HG02571 (cell line): ENCODE measurements around the gene FRMD4A.
"Not testable (repeated sequence)": the region's sequence is repeated elsewhere in the genome, so short reads cannot be mapped to it uniquely, and the experiment has no call there.

ENCODE experiments used
- ATAC-seq: cut with Tn5 transposase; IDR thresholded peaks from one replicate; pipeline ENCODE4 v1.9.1; 2021; ENCODE audit warnings: mild to moderate bottlenecking, moderate library complexity; ENCODE audit not compliant: unreplicated experiment

Gene FRMD4A

GRCh38 chr10:13736506-13736905 lies 594.2 kb downstream of the FRMD4A start:
- ATAC-seq = no peak

GRCh38 chr10:13734151-13734550 lies 596.6 kb downstream of the FRMD4A start:
- no peak for ATAC-seq

DNA sequence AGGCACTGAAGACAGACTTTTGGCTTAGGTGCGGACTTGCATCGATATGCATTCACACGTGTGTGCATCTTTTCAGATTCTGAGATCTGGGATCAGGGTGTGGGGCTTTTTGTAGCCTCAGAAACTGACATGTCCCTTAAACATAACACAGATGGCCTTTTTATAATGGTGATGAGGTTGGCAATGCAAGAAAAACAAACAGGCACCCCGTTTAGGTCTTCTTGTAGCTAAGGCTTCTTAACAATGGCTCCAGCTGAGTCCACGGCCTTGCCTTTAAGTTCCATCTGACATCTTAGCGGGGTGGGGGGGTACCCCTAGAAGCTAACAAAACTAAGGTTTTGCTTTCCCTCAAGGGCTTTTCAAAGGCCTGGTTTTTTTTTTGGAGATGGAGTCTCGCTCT lies 597.7 kb downstream of the FRMD4A start:
- ATAC-seq = no peak

GRCh38 chr10:13732465-13732881 lies 598.3 kb downstream of the FRMD4A start:
- ATAC-seq = no peak

DNA sequence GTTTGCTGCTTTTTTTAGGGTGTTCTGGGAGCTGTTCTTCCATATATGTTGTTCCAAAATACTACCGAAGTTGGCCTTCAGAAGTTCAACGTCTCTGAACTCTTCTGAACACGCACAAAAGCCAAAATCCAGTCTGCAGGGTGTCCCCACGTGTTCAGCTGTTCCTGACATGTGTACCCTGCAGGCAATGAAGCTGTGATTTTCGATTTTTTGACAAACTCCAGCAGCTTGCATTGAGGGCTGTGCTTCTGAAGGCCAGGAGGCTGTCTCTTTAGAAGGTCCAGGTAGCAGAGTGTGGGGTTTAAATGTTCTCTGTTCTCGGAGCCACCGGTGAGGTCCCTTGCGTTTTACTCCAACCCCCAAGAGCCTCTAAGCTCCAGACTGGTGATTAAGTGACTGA lies 598.9 kb downstream of the FRMD4A start:
- no peak for ATAC-seq

DNA sequence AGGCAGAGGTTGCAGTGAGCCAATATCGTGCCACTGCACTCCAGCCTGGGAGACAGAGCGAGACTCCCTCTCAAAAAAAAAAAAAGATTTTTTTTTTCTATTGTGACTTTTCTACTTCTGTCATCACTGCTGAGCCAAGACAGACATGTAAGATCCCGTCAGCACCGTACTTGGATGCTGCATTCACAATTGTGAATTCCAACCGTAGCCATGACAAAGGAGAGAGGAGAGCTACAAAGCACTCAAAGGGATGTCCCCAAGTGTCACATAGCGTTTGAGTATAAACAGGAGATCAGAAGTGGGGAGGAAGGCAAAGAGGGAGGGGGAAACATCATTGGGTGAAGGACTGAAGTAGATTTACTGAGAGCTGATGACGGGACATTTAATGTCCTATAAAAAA lies 599.8 kb downstream of the FRMD4A start:
- no peak for ATAC-seq

DNA sequence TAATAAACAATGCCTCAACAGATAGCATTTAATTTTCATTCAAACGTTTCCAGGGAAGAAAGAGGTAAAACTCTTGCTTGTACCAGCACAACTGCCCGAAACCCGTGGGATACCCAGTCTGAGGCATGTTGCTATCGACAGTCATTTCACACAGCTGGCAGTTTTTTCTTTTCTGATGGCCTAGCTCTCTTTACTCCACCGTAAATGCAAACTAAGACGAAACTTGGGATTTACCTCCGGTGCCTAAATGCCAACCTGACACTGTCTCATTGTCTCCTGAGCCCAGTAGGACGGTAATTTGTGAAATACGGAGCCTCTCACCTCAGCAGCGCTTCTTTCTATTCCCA lies 600.4 kb downstream of the FRMD4A start:
- ATAC-seq = no peak

DNA sequence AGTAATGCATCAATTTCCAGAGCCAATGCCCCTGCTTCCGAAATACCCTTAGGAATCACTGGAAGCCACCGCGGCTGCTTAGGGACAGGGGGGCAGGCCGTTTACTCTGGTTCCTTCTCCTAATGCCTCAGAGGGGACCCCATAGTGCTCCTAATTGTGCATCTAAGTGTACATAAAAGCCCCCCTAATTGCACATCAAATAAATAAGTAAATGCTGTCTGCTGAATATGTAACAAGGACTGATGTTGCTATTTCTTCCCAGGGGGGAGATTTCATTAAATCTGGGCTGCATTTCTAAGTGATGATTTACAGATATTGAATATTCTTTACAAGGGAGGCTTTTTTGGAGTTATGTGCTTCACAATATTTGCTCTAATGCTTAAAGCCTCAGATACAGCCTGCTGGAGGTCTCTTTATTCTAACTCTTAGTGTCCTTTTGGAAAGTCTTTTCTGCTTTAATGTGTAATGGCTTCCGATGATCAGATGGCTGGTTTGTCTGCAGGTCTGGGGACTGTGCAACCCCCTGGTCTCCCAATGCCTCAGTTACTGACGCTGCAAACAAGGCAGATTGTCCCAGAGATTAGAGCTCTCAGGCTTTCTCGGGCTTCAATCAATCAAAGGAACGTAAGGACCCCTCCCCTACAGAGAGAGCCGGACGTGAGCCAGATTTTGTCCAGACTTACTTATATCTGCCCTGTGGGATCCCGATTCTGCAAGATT lies 601.0 kb downstream of the FRMD4A start:
- no peak for ATAC-seq

DNA sequence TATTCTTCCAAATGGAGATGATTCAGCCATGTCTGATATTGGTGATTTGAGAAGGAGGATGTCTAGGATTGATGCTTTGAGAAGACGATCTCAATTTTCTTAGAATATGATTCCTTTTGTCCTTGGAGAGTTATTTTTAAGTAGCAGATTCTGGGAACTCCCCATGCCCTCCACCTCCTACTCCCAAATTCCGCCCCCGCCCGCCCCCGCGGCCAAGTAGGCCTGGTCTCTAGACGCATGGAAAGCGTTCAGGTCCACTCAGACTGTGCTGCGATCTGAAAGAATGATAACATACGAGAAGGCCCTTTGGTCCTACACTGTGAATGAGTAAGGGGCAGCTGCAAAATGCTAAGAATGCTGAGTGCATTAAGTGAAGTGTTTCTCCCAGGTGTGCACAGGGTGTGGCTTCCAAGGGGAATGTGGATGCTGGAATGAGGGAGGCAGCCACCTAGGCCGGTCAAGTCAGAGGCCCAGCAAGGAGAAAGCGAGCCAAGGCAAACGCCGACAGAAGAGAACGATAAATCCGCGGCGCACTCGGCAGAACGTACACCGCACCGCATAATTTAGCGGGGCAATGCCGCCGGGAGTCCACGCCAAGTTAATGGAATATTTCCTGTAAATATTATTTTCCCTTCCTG lies 601.7 kb downstream of the FRMD4A start:
- ATAC-seq = no peak

- ATAC-seq = no peak
Measured at GRCh38 chr10:13725594-13725993, 605.1 kb downstream of the FRMD4A start.

- no peak for ATAC-seq
Measured at GRCh38 chr10:13724484-13724883, 606.2 kb downstream of the FRMD4A start.

- ATAC-seq = no peak
Measured at GRCh38 chr10:13722747-13723653, 607.7 kb downstream of the FRMD4A start.

DNA sequence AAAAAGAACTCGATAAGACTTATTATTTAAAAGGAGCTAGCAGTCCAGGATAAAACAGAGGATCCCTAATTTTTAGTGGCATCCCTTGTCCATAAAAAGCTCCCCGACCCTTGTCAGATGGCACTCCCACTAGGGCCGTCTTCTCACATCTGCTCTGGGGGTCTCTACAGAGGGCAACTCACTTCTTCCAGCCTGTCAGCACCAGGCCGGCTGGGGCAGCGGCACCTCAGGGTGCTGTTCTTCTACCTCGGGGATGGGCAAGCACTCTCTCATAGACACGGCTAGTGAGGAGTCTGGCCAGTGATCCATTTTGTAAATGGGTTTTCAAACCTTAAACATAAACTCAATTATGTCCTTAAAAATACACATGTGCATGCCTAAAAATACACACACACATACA lies 609.2 kb downstream of the FRMD4A start:
- no peak for ATAC-seq

- ATAC-seq = no peak
Measured at GRCh38 chr10:13720699-13721098, 610.0 kb downstream of the FRMD4A start.

- no peak for ATAC-seq
Measured at GRCh38 chr10:13719425-13719824, 611.3 kb downstream of the FRMD4A start.

- no peak for ATAC-seq
Measured at GRCh38 chr10:13718820-13719219, 611.9 kb downstream of the FRMD4A start.

- no peak for ATAC-seq
Measured at GRCh38 chr10:13717936-13718772, 612.6 kb downstream of the FRMD4A start.

DNA sequence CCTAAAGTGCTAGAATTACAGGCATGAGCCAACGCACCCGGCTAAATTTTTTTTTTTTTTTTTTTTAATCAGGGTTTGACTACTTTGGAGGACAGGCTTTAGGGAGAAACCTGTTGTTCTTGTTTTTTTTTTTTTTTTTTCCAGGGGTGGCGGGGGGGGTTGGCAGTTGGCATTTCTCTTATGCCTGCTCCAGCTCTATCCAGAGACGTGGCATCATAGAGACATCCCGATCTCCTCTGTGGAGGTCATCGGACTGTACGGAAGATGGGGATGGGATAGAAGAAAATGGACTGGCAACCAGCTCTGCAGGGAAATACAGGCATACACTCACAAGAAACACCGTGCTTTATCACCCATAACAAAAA lies 613.2 kb downstream of the FRMD4A start:
- no peak for ATAC-seq

- ATAC-seq = no peak
Measured at GRCh38 chr10:13716081-13717071, 614.3 kb downstream of the FRMD4A start.

DNA sequence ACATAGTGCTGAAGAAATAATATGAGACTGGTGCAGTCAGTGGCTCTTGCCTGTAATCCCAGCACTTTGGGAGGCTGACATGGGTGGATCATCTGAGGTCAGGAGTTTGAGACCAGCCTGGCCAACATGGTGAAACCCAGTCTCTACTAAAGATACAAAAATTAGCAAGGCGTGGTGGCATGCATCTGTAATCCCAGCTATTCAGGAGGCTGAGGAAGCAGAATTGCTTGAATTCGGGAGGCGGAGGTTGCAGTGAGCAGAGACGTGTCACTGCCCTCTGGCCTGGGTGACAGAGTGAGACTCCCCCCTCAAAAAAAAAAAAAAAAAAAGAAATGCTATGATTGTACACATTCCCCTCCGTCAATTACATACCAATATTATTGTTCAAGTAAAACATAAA lies 615.1 kb downstream of the FRMD4A start:
- not testable (repeated sequence) for ATAC-seq
